AG20443 (cell line): ENCODE results near the gene DCAF11.

Experiments
- DNase-seq: peaks from one replicate; pipeline ENCODE4 v3.0.0; 2012; ENCODE audit warnings: low spot score, mixed read lengths

The DCAF11 gene

DNA sequence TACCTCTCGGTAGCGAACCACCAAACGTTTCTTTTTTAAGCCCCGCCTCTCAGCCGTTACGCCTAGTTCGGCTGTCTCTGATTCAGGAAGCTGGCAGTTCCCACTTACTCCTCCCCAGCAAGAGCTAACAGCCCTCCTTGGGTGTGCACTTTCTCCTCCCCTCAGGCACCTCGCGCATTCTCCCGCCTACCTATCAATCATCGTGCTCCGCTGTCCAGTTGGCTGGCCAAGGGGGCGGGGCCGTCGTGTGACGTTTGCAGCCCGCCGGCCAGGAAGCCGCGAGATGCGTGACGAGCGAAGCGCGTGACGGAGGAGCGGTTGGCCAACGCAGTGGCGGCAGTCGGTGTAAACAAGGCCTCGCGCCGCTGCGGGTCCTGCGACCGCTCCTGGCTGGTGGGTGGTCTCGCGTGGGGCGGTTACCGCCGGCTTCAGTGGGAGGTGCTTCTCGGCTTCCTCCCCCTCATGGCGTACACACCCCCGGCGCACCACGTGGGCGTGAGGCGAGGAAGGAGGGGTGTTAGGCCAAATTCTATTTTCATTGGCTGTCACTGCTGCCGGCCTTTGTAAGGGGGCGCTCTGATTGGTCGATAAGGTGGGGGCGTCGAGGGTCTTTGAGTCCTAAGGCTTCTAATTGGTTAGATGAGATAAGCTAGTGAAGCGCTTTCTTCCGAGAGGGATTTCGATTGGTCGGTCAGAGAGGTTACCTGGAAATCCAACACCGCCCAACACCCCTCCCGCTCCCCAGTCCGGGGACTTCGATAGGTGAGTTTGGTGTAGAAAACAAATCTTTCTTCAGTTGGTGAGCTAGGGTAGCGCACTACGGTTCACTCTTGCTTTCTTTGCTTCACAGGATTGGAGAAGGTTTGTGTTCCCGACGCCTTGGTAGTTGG, at the start of gene DCAF11, which contains the start of gene NRL:
Gene DCAF11 (plus strand): TSS at position 246 of the 890 bp plus-strand sequence. CDS start 818 bp downstream, outside the sequence.
Gene NRL (minus strand): TSS at position 418 of the 890 bp plus-strand sequence. CDS start 32,101 bp downstream, outside the sequence.
- DNase-seq: peak; percentile 98

DNA sequence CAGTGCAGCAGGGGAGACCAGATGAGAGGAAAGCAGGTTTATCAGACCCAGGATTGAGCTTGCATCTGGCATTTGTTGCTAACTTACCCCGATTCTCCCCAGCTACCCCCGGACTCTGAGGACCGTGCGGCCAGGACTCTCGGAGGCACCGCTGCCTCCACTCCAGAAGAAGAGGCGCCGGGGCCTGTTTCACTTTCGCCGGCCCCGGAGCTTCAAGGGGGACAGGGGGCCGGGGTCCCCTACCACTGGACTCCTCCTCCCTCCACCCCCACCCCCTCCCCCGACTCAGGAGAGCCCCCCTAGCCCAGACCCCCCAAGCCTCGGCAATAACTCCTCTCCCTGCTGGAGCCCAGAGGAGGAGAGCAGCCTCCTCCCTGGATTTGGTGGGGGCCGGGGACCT, 49.7 kb upstream of the DCAF11 start:
- no peak for DNase-seq

DNA sequence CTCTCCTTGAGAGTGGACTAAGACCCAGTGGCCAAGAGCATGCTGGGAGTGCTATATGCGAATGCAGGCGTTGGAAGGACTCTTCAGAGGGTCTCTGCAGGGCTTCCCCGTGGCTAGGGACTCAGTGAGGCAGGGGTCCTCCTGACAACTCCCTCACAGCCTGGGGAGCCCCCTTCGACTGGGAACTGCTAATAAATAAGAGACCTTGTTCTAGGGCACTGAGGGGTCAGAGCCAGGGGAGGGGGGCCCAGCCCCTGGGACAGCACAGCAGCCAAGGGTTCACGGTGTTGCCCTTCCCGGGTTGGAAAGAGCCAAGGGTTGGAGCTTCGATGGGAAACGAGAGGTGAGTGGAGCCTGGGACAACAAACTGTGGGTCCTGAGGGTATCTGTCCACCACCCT, 49.2 kb upstream of the DCAF11 start:
- DNase-seq: no peak

DNA sequence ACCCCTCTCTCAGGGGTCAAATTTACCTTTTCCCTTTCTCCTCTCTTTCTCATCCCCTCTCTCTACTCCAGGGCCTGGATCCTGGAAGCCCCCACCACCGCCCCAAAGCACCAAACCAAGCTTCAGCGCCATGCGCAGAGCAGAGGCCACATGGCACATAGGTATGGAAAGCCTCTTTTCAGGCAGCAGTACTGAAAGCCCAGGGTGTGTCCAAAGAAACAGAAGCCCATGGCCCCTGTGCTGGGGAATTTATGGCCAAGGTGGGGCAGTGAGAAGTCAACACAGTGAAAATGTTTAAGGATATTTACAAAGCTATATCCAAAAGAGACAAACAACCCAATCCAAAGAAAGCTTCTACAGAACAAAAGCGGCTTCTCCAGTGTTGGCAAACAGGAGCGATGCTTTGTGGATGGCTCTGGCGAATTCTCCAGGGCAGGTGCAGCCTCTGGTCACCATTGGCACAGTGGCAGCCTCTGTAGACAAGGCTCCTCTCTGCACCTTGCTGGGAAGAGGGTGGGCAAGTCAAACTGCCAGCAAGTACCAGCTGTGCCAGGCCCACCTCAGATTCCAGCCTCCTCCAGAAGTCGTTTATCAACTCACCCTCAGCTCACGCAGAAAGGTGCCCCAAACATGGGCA, 48.0 kb upstream of the DCAF11 start:
- no peak for DNase-seq

GRCh38 chr14:24067133-24068082, 47.2 kb upstream of the DCAF11 start:
- no peak for DNase-seq

DNA sequence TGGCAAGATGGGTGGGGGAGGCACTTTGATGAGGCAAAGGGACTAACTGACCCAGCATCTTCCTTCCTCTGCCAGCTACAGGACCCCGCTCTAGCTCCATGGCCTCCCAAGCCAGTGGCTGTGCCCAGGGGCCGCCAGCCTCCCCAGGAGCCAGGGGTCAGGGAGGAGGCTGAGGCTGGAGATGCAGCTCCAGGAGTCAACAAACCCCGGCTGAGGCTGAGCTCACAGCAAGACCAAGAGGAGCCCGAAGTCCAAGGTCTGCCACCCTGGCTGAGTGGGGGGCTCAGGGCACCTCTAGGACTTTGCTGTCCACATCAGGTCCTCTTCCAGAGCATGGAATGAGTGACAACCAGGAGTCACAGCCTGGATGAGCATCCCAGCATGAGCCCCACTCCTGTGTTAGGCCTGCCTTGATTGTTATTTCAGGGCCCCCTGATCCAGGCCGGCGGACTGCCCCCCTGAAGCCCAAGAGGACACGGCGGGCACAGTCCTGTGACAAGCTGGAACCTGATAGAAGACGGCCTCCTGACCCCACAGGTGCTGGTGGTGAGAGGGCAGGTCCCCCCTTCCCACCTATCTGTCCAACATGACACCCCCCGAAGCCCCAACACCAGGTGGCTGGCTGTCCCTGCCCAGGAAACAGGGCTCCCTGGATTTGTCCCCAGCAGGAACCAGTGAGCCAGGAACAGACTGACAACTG, 45.7 kb upstream of the DCAF11 start:
- no peak for DNase-seq

DNA sequence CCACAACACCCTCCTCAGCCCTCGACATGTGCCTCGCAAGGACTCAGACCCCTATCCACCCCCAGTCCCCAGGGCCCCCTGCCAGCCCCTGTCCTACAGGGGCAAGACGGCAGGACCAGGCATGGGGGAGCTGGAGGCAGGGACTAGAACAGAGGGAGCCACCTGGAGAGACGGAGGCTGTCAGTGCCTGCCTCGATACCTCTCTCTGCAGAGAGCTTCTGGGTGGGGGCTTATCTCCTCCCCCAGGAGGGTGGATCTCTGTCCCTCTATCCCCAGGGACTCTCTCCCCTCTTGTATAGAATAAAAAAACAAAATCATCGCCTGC, 45.2 kb upstream of the DCAF11 start:
- no peak for DNase-seq

DNA sequence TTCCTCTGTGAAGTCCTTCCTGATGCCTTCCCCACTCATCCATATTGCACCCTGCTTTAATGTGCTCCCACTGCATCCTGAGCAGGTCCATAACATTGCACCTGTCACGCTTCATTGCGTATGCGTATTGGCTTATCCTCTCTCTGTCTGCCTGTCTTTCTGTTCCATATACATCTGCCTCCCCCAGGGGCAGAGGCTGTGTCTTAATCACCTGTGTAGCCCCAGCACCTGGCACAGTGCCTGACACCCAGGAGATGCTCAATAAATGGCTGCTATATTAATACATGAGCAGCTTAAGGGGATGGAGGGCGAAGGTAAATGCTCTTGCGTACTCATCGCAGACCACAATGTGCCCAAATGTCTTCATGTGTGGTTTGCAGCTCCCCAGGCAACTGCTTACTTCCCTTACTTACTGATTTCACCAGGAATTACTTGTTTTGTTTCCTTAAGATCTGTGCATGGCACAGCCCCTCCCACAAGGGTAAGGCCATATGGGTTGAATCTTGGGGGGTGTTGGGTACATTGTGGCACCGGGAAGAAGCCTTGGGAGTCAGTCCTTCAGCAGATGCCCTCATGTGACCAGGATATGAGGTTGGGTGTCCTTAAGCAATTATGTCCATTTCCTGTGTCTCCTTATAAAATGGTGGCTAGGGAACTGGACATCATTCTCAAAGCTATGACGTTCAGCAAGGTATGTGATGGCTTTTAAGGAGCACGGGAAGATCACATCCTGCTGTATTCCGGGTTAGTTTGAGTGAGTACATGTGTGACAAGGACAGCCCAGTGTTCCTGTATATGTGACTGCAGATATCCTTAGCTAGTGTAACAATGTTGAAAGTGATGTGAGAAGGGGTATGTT, 44.1 kb upstream of the DCAF11 start:
- DNase-seq: no peak

- DNase-seq: no peak
Observed at GRCh38 chr14:24071144-24071697, 43.4 kb upstream of the DCAF11 start, which contains the start of gene CPNE6. CPNE6 (plus strand) TSS chr14:24071562; CDS start chr14:24072937, 1,375 bp downstream.

- no peak for DNase-seq
Observed at GRCh38 chr14:24071836-24072430, 42.6 kb upstream of the DCAF11 start.

DNA sequence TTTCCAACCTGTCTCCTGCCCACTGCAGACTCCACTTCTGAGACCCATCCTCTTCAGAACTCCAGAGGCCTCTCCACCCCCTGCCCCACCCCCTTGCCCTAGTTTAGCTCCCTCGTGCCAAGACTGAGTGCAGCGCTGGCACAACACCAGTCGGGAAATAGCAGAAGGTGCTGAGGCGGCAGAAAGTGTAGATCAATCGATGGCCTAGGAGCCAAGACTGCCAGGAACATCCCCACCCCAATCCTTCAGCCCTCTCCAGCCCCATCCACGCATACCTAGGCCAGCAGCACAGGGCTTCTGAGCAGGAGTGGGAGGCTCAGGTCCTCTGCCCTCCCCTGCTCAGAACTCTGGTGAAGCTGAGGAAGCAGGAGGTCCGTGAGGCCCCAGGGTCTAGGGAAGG, 42.1 kb upstream of the DCAF11 start:
- no peak for DNase-seq

DNA sequence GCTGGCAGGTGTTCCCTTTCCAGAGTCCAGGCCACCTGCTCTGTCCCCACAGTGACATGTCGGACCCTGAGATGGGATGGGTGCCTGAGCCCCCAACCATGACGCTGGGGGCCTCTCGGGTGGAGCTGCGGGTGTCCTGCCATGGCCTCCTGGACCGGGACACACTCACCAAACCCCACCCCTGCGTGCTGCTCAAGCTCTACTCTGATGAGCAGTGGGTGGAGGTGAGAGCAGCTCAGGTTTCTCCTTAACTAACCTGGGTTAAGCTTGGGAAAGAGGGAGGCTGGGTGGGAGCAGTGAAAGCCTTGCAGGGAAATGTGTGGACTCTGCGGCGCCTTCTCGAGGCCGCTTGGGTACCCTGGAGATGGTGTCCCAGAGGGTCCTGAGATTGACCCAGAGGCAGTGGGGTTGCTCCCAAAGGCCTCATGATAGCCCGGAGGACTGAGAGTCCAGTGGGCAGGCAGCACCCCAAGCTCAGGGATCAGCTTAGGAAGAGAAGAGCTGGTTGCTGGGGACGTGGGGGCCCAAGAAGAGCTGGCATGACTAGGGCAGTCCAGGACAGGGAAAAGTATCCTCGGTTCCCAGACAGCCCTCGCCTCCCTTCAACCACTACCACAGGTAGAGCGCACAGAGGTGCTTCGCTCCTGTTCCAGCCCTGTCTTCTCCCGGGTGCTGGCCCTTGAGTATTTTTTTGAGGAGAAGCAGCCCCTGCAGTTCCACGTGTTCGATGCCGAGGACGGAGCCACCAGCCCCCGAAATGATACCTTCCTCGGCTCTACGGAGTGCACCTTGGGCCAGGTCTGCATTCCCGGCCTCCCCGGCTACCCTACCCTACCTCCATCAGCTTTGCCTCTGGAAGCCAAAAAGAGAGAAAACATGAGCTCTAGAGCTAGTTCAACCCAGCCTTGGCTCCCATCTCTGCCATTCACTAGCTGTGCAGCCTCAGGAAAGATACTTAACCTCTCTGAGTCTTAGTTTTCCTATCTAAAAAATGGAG, 41.4 kb upstream of the DCAF11 start:
- DNase-seq: no peak

- no peak for DNase-seq
Observed at GRCh38 chr14:24074625-24075484, 39.7 kb upstream of the DCAF11 start.

- no peak for DNase-seq
Observed at GRCh38 chr14:24075485-24076301, 38.9 kb upstream of the DCAF11 start.

- no peak for DNase-seq
Observed at GRCh38 chr14:24076302-24076601, 38.3 kb upstream of the DCAF11 start.

GRCh38 chr14:24077086-24077485, 37.5 kb upstream of the DCAF11 start:
- DNase-seq: no peak

GRCh38 chr14:24078146-24078545, 36.4 kb upstream of the DCAF11 start:
- no peak for DNase-seq
